GM18498 (cell line): ENCODE measurements around the gene NNT.
A peak's percentile ranks its signal among the peaks of the same experiment; 100 is the strongest.
"Not testable (repeated sequence)": the region's sequence is repeated elsewhere in the genome, so short reads cannot be mapped to it uniquely, and the experiment has no call there.

Experiments
- ATAC-seq: cut with Tn5 transposase; IDR thresholded peaks from one replicate; pipeline ENCODE4 v1.9.1; 2021; ENCODE audit warnings: mild to moderate bottlenecking, moderate library complexity; ENCODE audit not compliant: unreplicated experiment

NNT gene

DNA sequence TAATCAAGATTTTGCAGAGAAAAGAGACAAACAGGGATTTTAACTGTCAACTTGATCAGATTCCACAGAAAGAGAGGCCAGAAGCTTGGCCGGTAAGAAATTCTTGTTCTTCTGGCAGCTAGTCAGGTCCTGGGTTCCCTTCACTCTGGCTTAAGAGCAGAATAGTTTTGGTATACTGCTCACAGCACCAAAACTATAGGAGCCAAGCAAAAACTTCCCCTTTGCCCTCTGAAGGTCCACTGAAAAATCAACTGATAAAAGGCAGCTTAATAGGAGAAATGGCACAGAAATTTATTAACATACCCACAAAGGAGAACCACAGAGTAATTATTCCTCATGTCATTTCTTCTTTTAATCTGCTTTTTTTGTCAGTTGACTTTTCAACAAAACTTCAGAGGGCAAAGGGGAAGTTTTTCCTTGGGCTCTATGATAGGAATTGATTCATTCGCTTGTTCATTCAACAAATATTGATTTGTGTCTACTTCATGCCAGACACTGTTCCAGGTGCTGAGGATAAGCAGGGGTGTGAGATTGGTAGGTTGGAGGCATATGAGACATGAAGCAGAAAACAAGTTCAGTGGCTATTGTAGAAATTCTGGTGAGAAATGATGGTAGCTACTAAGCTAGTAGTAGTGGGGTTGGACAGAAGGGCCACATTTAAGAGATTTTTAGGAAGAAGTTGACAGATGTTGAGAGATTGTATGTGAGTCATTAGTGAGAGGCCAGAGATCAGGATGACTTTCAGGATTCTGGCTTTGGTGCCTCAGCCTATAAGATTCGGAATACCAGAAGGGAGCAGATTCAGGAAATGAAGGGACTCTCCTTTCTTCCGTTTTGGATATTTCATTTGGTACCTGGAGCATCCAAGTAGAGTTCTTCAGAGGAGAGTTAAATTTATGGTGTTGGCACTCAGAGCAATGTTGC, 20.6 kb upstream of the NNT start:
- ATAC-seq, result no peak

DNA sequence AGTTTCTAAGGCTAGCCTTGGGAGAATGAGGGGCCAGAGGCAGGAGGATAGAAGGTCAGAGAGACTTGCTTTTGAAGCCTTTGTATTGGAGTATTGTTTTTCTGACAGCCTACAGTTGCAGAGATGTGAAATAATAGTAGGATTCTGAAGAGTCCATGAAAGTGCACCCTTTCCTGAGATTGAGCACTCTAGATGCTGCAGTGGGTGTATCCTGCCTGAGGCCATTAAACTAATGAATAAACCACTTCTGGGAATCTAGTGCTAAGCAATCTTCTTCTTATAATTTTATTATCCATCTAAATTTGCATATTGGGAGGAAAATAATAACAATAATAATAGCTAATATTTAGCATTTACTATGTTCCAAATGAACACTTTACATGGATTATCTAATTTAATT, 19.3 kb upstream of the NNT start:
- ATAC-seq, result no peak

DNA sequence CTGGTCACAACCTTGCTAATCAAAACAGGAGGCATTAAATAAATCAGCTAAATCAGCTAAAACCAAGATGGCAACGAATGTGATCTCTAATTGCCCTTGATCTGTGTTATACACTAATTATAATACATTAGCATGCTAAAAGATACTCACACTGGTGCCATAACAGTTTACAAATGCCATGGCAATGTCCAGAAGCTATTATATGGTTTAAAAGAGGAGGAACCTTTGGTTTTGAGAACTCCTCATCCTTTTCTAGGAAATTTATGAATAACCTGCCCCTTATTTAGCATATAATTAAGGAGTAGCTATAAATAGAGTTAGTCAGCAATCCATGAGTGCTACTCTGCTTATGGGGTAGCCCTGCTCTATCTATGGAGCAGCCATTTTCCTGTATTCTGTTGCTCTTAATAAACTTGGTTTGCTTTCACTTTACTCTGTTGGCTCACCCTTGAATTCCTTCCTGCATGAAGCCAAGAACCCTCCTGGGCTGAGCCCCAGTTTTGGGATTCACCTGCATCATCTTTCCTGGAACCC, 18.7 kb upstream of the NNT start:
- no peak for ATAC-seq

DNA sequence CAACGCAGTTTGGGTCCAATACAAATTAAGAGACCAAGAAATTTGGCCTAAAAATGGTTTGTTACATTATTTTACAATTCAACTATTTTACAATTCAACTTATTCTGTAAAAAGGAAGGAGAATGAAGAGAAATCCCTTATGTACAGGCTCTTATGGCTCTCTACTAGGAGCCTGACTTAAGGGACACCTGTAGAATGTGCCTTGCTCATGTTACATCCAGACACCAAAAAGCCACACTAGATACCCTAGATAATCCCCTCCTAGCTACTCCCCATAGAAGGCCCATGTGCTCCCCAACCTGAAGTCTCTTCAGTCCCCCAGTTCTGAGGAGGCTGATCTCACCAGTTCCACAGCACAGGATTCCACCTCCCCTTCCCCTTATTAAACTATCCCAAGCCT, 14.1 kb upstream of the NNT start:
- no peak for ATAC-seq

DNA sequence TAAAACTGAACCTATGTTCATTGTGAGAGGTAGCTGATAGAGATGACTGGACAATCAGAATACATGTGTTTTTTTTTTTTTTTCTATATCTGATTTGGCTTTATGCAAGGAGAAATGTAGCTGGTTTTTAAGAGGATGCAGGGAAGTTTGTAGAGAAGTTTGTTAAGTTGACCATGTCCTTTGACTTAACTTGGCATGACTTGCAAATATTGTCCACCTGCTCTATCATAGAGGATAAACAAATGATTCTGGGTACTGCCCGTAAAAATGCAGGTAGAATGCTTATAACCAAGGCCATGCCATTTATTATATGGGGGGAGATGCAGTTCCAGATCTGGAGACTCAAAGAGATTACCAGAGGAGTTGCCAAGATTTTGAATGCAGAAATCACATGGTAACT, 13.7 kb upstream of the NNT start:
- no peak for ATAC-seq

DNA sequence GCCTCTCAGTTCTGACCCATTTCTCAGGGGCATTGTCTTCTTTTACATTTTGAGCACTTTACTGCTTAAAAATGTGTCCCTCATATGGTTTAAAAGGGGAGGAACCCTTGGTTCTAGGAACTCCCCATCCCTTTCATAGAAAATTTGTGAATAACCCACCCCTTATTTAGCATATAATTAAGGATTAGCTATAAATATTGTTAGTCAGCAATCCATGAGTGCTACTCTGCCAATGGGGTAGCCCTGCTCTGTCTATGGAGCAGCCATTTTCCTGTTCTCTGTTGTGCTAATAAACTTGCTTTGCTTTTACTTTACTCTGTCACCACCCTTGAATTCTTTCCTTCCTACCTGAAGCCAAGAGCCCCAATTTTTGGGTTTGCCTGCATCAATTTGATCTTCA, 12.3 kb upstream of the NNT start:
- ATAC-seq, result no peak

DNA sequence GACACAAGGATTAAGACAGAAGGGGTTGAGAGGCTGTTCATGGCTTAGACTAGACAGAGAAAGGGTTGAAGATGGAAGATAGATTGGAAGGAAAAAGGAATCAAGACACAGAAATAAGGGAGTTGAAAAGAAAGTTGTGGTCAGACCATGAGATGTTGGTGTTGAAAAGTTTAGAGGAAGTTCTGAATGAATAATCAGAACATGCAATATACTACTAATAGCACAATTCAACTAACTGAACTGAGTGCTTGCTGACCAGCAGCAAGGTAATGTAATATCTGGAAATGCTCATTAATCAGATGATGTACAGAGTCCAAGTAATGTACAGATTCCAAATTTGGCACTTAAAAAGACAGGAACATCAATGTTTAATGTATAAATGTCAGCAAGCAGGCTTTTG, 10.6 kb upstream of the NNT start:
- ATAC-seq, result no peak

DNA sequence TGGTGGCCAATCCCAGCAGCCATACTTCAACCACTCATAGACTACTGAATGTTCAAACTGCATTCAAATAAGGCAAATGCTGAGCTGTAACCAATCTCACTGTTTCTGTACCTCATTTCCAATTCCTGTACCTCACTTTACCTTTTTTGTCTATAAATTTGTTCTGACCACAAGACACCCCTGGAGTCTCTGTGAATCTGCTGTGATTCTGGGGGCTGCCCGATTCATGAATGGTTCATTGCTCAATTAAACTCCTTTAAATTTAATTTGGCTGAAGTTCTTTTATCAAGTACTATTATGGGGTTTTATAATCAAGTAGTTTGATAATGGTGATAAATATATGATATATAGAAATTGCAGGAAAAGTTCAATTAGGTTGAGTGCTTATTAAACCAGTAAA, 4.1 kb upstream of the NNT start:
- not testable (repeated sequence) for ATAC-seq

DNA sequence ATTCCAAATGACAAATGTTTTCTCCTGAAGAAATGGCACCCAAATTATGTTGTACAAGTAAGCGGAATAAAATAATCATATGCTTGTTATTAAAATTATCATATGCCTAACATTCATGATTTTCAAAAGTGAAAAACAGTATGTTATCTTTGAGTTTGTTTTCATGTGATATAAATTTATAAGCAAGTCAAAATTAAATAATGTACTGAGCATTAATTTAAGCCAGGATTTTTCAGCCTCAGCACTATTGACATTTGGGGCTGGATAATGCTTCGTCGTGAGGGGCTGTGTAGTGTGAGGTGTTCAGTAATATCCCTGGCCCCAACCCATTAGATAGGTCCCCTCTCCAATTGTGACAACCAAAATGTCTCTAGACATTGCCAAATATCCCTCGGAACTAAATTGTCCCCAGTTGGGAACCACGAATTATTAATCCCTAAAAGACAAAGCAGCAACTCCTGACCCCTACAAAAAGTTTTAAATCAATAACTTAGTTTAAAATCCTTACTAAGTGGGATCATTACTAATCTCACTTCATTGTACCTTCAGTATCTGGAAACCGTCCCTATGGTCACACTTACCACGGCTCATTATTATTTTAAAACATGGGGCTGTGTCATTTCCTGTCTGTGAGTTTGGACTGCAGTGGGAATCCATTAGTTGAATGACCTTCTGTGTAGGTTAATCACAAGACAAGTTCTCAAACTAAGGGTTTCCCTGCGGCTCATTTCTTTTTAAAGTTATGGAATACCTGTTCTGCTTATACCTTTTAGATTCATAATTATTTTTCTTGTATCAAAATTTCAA, 1.3 kb upstream of the NNT start:
- peak; percentile 31 for ATAC-seq

DNA sequence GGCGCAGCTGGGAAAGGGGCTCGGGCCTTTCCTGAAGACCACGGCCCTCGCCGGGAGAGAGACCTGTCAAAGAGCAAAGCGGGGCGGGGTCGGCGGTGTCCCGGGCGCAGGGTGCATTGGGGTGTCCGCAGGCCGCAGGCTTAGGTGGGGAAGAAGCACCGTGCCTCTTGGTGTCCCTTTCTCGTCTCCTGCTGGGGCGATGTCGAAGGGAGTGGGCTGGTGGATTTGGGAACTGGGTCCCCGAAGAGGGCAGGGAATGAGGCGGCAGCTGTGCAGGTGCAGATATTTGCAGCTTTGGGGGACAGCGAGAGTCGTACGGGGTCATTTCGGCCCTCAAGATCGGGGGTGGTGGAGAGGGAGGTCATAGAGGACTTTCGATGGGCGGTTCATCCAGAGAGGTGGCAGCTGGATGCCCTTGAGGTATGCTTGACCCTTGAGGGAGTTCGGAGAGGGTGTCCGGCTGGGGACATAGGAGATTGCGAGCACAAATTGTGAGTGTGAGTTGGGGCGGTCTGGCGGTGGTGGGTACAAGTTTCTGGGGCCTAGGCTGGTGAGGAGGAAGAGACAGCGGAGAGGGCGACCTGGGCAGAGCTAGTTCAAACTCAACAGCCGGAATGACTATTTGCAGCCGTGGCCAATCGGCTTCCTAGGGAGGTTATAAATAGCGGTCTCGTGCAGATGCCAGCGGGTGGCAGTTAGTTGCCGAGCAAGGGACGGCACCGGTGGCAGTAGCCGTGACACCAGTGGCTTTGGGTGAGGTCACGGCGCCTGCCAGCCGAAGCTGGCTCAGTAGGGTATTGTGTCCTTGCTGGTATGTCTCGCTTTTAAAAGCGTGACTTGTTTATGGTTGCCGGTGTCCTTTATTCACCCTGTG, 601 bp downstream of the NNT start:
- peak; percentile 56 for ATAC-seq

DNA sequence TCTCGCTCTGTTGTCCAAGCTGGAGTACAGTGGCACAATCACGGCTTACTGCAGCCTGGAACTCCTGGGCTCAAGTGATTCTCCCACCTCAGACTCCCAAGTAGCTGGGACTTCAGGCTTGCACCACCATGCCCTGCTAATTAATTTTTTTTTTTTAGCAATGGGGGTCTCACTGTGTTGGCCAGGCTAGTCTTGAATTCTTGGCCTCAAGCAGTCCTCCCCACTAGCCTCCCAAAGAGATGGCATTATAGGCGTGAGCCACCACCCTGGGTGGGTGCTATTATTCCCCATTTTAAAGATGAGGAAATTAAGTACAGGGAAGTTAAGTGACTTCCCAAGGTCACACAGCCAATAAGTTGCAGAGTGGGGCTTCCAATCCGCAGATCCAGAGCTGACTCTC, 1.7 kb downstream of the NNT start:
- no peak for ATAC-seq

DNA sequence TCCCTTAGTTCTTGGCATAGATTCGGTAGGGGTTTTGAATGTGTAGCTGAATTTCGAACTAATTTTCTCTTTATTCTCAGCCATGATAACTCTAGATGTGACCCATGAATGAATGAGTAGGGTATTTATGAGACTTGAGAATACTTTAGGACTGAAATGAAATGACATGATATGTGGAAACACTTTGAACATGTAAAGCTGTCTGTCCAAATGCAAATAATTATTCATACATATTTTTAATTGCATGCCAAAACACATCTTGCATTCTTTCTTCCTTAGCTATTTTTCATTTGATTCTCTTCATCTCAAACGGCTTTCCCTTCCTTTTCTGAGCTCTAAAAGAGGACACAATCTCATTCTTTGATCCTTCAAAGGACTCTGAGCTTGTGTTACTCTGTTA, 3.4 kb downstream of the NNT start:
- no peak for ATAC-seq

DNA sequence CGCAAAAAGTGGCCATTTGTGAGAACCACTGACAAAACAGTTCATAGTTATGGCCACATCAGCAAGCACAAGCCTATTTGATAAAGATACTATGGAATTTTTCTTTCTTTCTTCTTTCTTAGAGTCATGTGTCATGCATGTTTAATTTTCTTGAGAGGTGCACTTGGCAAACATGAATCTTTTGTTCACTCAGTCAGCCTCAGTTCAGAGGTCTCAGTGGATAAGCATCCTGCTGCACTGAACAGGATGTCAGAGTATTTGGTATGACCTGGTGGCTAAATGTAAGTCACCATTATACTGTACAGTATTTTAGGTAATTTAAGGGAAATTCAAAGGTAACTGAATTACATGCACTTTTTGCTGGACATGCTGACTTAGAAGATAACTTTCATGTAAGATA, 5.4 kb downstream of the NNT start:
- no peak for ATAC-seq

DNA sequence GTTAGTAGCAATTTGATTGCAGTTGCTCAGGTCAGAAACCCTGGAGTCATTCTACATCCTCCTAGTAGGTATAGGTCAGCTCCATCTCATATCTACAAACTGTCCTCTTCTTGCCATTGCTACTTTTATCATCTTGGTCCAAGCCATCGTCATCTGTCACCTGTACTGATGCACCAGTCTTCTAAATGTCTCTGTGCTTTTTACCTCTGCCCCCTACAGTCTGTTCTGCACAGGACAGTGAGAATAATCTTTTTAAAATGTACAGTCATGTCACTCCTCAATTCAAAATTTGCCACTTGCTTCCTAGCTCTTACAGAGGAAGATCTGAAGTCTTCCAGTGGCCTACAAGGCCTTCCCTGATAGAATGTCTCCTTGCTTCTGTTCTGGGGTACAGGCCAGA, 6.8 kb downstream of the NNT start:
- ATAC-seq, result no peak

DNA sequence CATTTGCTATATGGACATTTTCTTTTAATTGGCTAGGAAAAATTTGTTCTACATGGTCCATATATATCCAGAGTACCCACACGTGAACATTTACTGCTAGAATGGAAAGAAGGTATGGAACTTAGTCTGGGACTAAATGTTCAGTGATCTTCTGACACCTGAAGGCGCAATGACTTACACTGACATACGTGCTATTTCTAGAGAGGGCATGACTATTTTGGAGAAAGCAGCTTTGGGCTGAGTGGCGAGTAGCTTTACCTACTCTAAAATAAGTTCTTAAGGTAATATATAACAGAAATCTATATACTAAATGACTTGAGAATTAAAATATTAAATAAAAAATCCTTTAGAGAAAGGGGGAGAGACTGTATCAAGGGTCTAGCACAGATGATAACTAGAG, 10.4 kb downstream of the NNT start:
- no peak for ATAC-seq

DNA sequence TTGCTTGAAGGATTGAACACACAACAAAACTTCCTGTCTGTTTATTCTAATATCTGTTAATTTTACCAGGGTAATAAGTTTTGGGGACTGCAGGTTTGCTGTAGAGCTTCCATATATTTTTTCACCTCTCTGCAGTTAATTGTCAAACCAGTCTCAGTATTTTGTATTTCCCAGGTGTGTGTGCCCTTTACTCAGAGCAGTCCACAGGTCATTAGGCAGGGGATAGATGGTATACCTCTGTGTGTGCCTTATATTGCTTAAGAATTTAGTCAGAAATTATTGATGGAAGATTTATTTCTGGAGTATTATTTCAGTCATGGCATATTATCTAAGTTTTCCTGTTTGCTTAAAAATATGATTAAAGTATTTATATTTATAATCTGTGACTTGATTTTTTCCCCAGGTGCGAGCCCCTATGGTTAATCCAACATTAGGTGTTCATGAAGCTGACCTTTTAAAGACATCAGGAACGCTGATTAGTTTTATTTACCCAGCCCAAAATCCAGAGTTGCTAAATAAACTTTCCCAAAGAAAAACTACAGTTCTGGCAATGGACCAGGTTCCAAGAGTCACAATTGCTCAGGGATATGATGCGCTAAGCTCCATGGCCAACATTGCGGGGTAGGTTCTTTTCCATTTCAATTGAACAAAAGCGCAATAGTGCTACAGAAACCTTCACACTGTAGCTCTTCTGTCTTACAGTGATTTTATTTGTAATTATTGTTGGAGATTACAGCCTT, 12.6 kb downstream of the NNT start:
- no peak for ATAC-seq

DNA sequence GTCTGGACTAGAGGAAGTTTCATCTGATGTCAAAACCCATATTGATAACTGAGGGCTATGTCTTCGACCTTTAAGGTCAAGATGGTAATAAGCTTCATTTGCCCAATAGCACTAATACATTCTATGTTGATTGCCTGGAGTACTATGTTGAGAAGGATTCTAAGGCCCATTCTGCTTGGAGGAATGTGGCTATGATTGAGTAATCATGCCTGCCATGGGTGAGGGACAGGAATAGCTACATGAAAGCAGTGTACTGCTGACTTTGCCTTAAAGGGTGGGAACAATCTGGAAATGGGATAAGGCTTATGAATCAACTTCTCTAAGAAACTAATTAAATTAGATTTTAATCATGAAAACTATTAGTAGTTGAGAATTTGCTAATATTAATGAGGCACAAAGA, 13.6 kb downstream of the NNT start:
- ATAC-seq, result no peak

DNA sequence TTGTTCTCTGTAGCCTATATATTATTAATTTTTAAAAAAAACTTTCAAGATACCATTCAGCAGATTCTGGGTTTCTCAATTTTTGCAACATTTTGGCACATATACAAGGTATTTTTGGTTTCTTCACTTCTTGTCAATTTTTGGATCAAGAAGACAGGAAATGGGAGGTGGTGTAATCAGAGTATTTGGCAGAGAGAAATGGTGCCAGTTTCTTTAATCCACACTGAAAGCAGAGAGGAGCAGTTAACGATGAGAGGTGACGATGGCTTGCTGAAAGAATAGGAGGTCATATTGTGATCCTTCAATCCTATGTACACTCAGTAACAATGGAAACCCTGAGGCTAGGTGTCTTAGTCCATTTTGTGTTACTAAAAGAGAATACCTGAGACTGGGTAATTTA, 16.4 kb downstream of the NNT start:
- no peak for ATAC-seq

DNA sequence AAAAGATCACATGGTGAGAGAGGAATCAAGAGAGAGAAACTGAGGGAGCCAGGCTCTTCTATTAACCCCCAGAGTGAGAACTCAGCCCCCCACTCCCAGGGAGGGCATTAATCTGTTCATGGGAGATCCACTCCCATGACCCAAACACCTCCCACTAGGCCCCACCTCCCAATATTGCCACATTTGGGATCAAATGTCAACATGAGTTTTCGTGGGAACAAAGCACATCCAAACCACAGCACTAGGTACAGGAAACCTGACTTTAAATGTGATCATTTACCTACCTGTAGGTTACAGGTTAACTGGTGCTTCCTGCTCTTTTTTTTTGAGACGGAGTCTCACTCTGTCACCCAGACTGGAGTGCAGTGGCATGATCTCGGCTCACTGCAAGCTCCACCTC, 16.9 kb downstream of the NNT start:
- ATAC-seq, result no peak

DNA sequence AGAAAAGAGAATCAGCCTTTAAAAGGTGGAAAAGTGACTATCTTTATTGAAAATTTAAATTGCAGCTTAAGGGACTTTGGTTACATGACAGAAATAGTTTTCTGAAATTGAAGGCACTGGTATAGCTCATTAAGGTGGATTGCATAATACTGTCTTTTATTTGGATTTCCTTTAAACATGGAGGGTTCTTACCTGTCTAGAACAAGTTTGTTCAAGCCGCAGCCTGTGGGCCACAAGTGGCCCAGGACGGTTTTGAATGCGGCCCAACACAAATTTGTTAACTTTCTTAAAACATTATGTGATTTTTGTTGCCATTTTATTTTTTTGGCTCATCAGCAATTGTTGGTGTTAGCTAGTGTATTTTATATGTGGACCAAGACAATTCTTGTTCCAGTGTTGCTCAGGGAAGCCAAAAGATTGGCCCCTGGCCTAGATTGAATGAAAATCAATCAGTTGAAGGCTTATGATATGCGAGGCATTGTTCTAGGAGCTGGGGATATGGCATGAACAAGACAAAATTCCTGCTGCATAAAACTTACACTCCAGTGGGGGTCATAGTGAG, 18.0 kb downstream of the NNT start:
- ATAC-seq, result no peak
